GM18526 (cell line): ENCODE measurements around the gene CR1.

Experiments
- POLR2A ChIP-seq: IDR thresholded peaks from 3 replicates; pipeline ENCODE4 v1.6.1; 2011; ENCODE audit not compliant: insufficient read length; ENCODE audit errors: extremely low read depth

Gene CR1

DNA sequence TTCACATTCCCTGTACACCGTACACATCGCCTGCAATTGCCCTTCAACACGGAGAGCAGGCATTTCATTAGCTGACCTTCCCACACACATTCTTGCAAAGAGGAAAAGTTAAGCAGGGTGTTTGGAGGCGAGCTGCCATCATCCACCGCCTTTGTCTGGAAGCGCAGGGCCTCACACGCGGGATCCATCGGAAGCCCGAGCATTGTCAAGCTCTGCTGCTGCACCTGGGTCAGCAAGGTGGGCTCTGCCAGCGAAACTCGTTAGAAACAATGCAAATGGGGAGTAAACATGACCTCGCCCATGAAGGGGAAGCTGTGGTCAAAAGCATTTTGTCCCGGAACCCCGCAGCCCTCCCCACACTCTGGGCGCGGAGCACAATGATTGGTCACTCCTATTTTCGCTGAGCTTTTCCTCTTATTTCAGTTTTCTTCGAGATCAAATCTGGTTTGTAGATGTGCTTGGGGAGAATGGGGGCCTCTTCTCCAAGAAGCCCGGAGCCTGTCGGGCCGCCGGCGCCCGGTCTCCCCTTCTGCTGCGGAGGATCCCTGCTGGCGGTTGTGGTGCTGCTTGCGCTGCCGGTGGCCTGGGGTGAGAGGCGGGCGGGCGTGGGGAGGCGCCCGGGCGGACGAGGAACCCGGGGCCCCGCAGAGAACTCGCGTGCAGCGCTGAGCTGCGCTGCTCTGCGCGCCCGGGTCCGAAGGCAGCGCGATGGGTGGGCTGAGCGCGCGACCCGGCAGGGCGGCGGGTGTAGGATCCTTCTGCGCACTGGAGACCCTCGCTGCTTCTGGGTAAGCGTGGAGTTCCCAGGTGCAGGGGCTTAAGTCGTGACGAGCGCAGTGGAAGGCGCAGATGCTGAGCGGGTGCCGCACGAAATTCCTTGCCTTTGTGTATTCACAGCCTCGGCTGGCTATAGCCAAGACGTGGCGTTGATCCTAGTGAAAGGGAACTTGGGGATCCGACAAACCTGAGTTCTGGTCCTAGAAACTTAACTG lies at the start of gene CR1:
TSS of gene CR1 (plus strand) at position 357 of the 992 bp plus-strand sequence. CDS start at position 468, 111 bp downstream.
- TF ChIP-seq POLR2A, result no peak

DNA sequence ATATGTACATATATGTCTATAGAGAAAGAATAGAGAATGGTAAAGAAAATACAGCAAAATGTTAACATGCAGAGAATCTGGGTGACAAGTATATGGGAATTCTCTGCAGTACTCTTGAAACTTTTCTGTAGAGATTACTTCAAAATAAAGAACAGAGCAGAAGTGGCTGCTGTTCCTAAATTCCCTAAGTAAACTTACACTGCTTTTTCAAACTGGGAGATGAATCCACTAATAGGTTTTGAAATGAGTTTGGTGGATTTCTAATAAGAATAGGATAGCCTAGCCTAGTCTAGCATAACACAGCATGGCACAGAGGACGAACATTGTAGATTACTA lies 42.3 kb upstream of the CR1 start:
- no peak for TF ChIP-seq POLR2A

DNA sequence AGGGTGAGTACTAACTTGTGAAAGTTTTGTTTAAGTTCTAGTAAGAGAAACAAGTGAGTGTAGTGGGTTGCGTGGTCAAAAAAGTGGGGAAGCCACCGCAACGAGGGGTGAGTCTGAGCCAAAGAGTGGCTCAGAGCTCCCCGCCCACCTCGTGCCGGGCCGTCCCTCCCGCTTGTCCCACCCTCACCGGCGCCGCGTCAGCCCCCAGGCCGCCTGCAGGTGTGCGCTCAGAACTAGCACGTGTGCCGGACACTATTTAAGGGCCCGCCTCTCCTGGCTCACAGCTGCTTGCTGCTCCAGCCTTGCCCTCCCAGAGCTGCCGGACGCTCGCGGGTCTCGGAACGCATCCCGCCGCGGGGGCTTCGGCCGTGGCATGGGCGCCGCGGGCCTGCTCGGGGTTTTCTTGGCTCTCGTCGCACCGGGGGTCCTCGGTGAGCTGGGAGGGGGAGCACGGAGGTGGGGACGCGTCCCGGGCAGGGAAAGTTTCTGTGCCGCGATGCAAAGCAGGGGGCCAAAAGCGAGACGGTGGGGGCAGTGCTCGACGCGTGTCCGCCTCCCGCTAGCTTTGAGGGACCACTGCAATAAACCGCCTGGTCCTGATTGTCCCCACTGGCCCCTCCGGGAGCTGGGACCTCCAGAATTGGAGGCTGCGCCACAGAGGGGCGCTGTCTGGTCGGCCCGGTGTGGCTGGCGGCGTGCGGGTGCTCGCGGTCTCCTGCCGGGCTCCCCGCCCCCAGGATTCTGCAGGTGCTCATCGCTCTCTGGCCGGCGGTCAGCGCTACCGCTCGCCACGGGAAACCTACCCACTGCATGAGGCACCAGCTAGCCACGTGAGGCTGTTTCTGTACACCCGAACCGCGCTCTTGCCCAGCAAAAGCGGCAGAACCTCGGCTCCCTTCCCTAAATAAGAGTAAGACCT lies 41.7 kb upstream of the CR1 start, which contains the start of gene CR2:
TSS of gene CR2 (plus strand) at position 283 of the 919 bp plus-strand sequence. CDS start at position 374, 91 bp downstream.
- peak; percentile 90 for TF ChIP-seq POLR2A

DNA sequence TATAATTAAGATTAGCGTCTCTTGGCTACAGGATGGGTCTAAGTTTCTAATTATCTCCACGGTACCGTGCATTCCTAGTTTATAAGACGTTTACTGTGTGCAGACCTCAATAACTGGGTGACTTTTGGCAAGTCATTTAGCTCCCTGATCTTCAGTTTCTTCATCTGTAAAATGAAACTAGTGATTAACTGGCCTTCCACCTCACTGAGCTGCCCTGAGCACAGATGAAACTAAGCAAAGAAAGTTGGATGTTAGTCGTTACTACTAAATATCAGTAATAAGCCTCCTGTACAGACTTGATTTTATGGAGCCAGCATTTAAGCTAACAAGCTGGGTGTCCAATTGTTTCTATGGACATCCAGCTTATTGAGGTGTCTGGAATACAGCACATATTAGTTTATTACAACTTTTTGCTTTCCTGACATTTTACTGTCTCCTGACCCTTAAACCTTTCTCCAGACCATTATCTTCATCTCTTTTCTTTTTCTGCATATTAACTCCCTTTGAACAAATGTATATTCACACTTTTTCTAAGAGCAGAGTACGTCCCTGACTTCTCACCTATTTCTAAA lies 40.7 kb upstream of the CR1 start:
- TF ChIP-seq POLR2A, result no peak

- no peak for TF ChIP-seq POLR2A
Observed at GRCh38 chr1:207458414-207458813, 37.5 kb upstream of the CR1 start.

- no peak for TF ChIP-seq POLR2A
Observed at GRCh38 chr1:207459008-207459407, 36.9 kb upstream of the CR1 start.

GRCh38 chr1:207461649-207462048 lies 34.3 kb upstream of the CR1 start:
- no peak for TF ChIP-seq POLR2A

GRCh38 chr1:207462535-207462934 lies 33.4 kb upstream of the CR1 start:
- TF ChIP-seq POLR2A, result no peak

GRCh38 chr1:207463021-207463420 lies 32.9 kb upstream of the CR1 start:
- no peak for TF ChIP-seq POLR2A

DNA sequence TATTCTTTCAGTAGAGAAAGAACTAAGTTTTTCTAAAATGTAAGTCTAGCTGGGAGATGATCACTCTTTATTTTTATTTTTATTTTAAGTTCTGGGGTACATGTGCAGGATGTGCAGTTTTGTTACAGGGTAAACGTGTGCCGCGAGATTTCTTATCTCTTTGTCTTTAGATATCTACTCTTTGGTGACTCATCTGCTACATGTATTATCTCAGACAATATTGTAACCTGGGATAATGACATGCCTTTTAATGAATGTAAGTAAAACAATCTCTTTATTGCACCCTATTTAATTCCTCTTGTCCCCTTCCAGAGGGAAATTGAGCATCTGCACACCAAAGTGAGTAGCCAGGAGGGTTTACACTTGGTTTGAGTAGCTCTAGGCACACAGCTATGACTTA lies 32.4 kb upstream of the CR1 start:
- TF ChIP-seq POLR2A, result no peak

- no peak for TF ChIP-seq POLR2A
Observed at GRCh38 chr1:207470927-207471326, 25.0 kb upstream of the CR1 start.

- no peak for TF ChIP-seq POLR2A
Observed at GRCh38 chr1:207474210-207474609, 21.7 kb upstream of the CR1 start.

DNA sequence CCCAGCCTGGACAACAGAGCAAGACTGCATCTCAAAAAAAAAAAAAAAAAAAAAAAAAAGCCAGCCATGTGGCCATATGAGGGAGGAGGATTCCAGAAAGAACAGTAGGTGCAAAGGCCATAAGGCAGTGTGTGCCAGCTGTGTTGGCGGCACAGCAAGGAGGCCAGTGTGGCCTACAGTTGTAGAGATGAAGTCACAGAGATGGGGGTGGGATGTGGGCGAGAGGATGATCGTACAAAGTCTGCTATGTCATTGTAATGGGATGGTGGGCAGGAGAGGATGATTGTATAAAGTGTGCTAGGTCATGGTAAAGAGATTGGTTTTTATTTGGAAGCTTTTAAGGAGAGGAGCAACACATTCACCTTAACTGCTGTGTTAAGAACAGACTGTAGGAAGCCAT lies 9.8 kb upstream of the CR1 start:
- TF ChIP-seq POLR2A, result no peak

DNA sequence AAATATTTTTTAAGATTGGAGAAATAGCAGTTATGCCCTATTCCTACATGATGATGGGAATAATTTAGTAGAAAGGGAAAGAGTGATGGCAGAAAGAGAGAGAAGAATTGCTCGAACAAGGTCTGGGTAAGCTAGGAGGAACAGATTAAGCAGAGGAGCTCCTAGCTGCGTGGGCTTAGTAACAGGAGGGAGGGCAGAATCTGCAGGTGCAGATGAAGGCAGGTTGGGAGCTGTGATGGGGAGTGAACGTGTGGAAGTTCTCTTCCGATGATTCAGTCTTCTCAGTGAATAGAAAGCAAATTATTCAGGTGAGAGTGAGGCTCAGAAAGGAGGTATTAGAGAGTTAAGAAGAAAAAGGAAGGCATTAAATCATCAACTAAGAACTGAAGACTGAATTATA lies 8.3 kb upstream of the CR1 start:
- TF ChIP-seq POLR2A, result no peak

- TF ChIP-seq POLR2A, result no peak
Observed at GRCh38 chr1:207493212-207493611, 2.7 kb upstream of the CR1 start.
